PFSK-1 (cell line): ENCODE data around the gene TLCD3A.

Experiments used
- POLR2AphosphoS5 ChIP-seq: IDR thresholded peaks from 2 replicates; pipeline ENCODE4 v1.6.1; 2012; ENCODE audit warnings: low read depth, mild to moderate bottlenecking, control low read depth, low read length, moderate library complexity
- REST ChIP-seq, 2 experiments: IDR thresholded peaks; 2 replicates each; pipeline versions ENCODE4 v1.6.1 to v1.8.0; 2011 to 2012; ENCODE audit warnings: low read depth in 2 of 2, low read length in 2 of 2, control low read depth in 1 of 2, inconsistent platforms in 1 of 2, mild to moderate bottlenecking in 1 of 2, moderate library complexity in 1 of 2; ENCODE audit not compliant: insufficient read depth in 1 of 2
- TAF1 ChIP-seq: IDR thresholded peaks from 2 replicates; pipeline ENCODE4 v1.6.1; 2012; ENCODE audit warnings: low read length, control low read depth, borderline replicate concordance; ENCODE audit not compliant: insufficient read depth

GRCh38 chr17:696369-696768 lies 36.0 kb upstream of the TLCD3A start:
- TF ChIP-seq REST (IDR thresholded peaks at IDR 0.05; ENCODE audit: insufficient read depth in 1 of 2, low read depth in 2 of 2, low read length in 2 of 2), result no peak
- TF ChIP-seq POLR2AphosphoS5, result no peak
- no peak for TF ChIP-seq TAF1
